ENCODE results near the gene NT5E. TPM values are rescaled to one million over a fixed set of nuclear protein-coding genes. Genes with fewer than 3 reads are reported as not detected.

NT5E gene
- total RNA-seq, 2 donors from 2014 or later = 6.2 to 13.1 TPM

DNA sequence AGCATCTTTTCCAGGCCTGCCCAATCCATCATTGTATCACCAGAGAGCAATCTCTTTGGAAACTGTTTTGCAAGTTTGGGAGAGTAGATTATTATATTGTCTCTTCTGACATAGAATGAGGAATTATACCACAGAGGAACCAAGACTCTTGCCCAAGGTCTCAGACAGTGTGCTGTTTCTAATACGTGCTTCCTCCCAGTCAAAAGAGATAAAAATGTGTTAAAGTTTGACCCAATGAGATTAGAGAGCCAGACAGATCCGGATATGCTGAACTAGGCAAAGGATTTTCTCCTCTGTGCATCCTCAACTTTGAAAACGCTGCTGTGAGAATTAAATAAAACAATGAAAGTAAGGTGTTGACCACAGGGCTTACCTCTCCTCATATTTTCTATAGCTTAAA is 18.6 kb upstream of the NT5E start:
- DNase-seq = no peak
- ATAC-seq (replicated peaks in 1 of 2) = no peak
- Mint-ChIP-seq H3K4me1 (ENCODE audit: low read depth) (no peaks in the 10 kb centered on the region), H3K27ac (no peak overlapping the region), H3K36me3 (ENCODE audit: insufficient read depth in 2 of 2) (no peaks in the 10 kb centered on the region), H3K9me3 (peaks cover 1 to 6% of the 10 kb centered on the region in 2 donors), H3K27me3 (ENCODE audit: low read depth) (no peaks in the 10 kb centered on the region), H3K4me3 (no peak overlapping the region)

DNA sequence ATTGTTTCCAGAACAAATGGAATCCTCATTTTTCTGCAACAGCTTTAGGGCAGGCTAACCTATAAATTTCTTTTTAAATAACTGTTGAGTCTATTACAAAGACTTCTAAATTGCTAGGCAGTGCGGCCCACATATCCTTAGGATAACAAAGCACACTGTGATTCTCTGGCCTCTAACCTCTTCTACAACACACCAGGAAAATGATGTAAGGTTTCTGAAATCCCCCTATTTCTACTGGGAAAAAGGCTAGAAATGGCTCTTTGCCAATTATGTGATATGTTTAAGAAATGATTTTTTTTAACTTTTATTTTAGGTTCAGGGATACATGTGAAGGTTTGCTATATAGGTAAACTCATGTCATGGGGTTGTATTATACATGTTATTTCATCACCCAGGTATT is 17.3 kb upstream of the NT5E start:
- Mint-ChIP-seq H3K9me3 (peaks cover under 1 to 3% of the 10 kb centered on the region in 2 donors), H3K4me3 (no peak overlapping the region), H3K27ac (no peak overlapping the region), H3K4me1 (ENCODE audit: low read depth) (no peaks in the 10 kb centered on the region), H3K36me3 (ENCODE audit: insufficient read depth in 2 of 2) (no peaks in the 10 kb centered on the region), H3K27me3 (ENCODE audit: low read depth) (no peaks in the 10 kb centered on the region)
- ATAC-seq (replicated peaks in 1 of 2) (no peak), DNase-seq (no peak)

DNA sequence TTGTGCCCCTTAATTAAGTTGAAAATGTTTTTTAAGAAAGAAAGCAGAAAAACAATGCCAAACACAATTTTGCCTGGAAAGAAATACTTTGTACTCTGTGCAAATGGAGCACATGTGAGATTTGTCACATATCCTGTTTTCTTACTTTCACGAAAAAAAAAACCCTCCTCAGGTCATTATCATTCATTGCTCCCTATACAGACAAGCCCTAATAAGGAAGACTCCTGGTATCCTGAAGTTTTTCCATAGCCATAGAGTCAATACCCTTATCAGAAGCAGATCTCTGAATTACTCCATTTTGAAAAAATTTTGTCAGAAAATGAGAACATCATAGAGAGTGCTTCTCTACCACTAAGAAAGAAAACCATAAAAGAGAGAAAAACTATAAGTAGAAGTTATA is 14.0 kb upstream of the NT5E start:
- Mint-ChIP-seq H3K4me3 (no peak overlapping the region), H3K9me3 (peaks cover 0 to 3% of the 10 kb centered on the region in 2 donors), H3K4me1 (ENCODE audit: low read depth) (no peaks in the 10 kb centered on the region), H3K27me3 (ENCODE audit: low read depth) (no peaks in the 10 kb centered on the region), H3K36me3 (ENCODE audit: insufficient read depth in 2 of 2) (no peaks in the 10 kb centered on the region), H3K27ac (no peak overlapping the region)
- ATAC-seq (replicated peaks in 1 of 2) = no peak
- no peak for DNase-seq

DNA sequence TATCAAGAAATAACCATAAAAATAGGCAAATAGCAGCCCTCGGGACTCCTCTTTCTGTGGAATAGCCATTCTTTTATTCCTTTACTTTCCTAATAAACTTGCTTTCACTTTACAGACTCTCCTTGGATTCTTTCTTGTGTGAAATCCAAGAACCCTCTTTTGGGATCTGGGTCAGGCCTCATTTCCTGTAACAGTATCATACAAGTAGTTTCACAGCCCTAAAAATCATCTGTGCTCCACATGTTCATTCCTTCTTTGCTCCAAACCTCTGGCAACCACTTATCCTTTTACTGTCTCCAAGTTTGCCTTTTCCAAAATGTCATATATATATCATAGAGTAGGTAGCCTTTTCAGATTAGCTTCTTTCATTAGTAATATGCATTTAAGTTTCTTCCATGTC is 13.5 kb upstream of the NT5E start:
- Mint-ChIP-seq H3K9me3 (peaks cover under 1 to 3% of the 10 kb centered on the region in 2 donors), H3K4me3 (no peak overlapping the region), H3K27me3 (ENCODE audit: low read depth) (no peaks in the 10 kb centered on the region), H3K27ac (no peak overlapping the region), H3K4me1 (ENCODE audit: low read depth) (no peaks in the 10 kb centered on the region), H3K36me3 (ENCODE audit: insufficient read depth in 2 of 2) (peaks cover 0 to under 1% of the 10 kb centered on the region in 2 donors)
- DNase-seq = no peak
- no peak for ATAC-seq (replicated peaks in 1 of 2)

DNA sequence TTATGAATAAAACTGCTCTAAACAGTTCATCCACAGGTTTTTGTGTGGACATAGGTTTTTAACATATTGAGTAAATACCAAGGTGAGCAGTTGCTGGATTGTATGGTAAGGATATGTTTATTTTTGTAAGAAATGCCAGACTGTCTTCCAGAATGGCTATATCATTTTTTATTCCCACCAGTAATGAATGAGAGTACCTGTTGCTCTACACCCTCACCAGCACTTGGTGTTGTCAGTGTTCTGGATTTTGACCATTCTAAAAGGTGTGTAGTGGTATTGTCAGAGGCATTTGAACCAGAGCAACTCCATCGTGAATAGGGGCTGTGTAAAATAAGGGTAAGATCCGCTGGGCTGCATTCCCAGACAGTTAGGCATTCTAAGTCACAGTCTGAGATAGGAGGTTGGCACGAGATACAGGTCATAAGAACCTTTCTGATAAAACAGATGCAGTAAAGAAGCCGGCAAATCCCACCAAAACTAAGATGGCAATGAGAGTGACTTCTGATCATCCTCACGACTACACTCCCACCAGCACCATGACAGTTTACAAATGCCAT is 12.9 kb upstream of the NT5E start:
- no peak for ATAC-seq (replicated peaks in 1 of 2)
- Mint-ChIP-seq H3K27me3 (ENCODE audit: low read depth) (no peaks in the 10 kb centered on the region), H3K36me3 (ENCODE audit: insufficient read depth in 2 of 2) (peaks cover 2 to 4% of the 10 kb centered on the region in 2 donors), H3K9me3 (peaks cover 4 to 5% of the 10 kb centered on the region in 2 donors), H3K4me3 (no peak overlapping the region), H3K27ac (no peak overlapping the region), H3K4me1 (ENCODE audit: low read depth) (no peaks in the 10 kb centered on the region)
- no peak for DNase-seq

DNA sequence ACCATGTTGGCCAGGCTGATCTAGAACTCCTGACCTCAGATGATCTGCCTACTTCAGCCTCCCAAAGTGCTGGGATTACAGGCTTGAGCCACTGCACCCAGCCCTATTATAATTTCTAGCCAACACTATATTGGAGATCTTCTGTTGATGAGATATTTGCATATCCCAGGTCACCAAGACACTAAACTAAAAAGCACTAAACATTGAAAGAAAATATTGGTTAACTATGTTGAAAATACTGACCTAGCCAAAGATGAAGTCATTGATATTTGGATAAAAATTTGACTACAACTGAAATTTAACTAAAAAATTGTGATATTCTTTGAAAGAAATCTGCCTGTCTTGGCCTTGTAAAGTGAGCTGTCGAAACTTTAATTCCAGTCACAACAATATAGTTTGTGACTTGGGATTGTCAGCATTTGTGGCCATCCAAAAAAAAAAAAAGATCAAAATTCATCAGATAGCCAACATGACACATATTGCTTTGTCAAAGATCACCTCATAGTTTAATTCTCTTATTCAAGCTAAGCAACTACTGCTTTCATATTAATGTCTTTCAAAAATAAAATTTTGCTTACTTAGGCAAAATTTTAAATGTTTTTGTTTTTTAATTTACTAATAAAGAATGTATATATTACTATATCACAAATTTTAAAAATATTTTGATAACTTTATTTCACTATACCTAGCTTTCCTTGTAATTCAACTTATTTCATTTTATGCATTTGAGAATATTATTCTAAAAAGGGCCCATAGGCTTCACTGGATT is 6.3 kb upstream of the NT5E start:
- Mint-ChIP-seq H3K27ac (no peak overlapping the region), H3K36me3 (ENCODE audit: insufficient read depth in 2 of 2) (peaks cover 6% of the 10 kb centered on the region in 2 donors), H3K4me1 (ENCODE audit: low read depth) (peaks cover 9% of the 10 kb centered on the region), H3K4me3 (no peak overlapping the region), H3K9me3 (peaks cover 4 to 5% of the 10 kb centered on the region in 2 donors), H3K27me3 (ENCODE audit: low read depth) (peaks cover 13% of the 10 kb centered on the region)
- DNase-seq = no peak
- ATAC-seq (replicated peaks in 1 of 2) = no peak

DNA sequence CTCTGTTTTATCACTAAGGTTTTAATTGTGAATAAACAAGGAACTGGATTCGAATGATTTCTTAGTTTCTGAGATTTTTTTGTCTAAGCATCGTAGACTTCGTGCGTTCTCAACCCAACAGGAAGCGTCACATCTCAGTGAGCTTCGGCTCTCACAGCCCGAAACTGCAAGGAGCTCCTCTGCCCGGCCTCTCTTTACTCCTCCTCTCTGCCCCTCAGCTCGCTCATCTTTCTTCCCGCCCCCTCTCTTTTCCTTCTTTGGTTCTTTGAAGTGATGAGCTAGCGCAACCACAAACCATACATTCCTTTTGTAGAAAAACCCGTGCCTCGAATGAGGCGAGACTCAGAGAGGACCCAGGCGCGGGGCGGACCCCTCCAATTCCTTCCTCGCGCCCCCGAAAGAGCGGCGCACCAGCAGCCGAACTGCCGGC is 480 bp upstream of the NT5E start:
- Mint-ChIP-seq H3K4me1 (ENCODE audit: low read depth) (peaks cover 64% of the 10 kb centered on the region), H3K9me3 (no peaks in the 10 kb centered on the region), H3K27me3 (ENCODE audit: low read depth) (peaks cover 62% of the 10 kb centered on the region)

DNA sequence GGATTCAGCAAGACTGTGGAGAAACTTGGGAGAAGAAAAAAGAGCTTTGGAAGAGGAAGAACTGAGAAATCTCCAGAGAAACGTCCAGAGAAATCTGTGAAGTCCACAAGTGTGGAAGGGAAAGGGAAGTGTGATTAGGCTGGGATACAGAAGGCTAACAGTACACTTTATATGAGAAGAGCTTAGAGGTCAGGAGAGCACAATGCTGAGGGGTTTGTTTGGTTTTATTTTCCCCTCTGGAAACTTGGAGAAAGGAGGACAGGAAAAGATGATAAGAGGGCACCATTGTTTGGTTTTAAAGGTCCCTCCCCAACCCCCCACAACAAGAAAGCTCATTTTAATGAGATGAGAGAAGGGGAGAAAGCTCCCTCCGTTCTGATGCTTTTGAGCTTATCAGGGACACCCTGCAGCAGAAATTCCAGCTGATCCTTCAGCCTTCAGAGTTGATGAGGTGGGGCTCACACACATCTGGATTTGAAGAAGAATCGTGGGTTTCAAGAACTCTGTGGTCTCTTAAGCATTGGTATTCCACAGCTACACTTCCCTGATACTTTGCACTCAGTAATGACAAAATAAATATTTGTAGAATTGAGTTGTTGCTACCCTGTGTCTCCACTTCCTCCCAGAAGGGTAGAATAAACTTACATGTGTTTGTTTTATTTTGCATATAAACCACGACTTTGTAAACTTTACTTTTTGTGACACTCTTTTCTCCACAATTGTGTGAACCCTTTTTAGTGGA is 1.9 kb downstream of the NT5E start:
- no peak for DNase-seq
- peak overlapping the region; percentile 82 for H3K27ac Mint-ChIP-seq
- no peaks in the 10 kb centered on the region for H3K9me3 Mint-ChIP-seq
- H3K4me3 Mint-ChIP-seq = peak overlapping the region; percentile 97 to 98
- peaks cover 69% of the 10 kb centered on the region for H3K27me3 Mint-ChIP-seq (ENCODE audit: low read depth)
- peaks cover 10 to 12% of the 10 kb centered on the region in 2 donors for H3K36me3 Mint-ChIP-seq (ENCODE audit: insufficient read depth in 2 of 2)
- no peak for ATAC-seq (replicated peaks in 1 of 2)
- peaks cover 86% of the 10 kb centered on the region for H3K4me1 Mint-ChIP-seq (ENCODE audit: low read depth)

More for the DNA sequence above, 480 bp upstream of the NT5E start:
- Mint-ChIP-seq H3K27ac (no peak overlapping the region), H3K4me3 (peak overlapping the region; percentile 97 to 98), H3K36me3 (ENCODE audit: insufficient read depth in 2 of 2) (peaks cover 10 to 12% of the 10 kb centered on the region in 2 donors)
- peak; percentile 35 to 64 for DNase-seq
- peak; percentile 54 to 66 for ATAC-seq (replicated peaks in 1 of 2)

DNA sequence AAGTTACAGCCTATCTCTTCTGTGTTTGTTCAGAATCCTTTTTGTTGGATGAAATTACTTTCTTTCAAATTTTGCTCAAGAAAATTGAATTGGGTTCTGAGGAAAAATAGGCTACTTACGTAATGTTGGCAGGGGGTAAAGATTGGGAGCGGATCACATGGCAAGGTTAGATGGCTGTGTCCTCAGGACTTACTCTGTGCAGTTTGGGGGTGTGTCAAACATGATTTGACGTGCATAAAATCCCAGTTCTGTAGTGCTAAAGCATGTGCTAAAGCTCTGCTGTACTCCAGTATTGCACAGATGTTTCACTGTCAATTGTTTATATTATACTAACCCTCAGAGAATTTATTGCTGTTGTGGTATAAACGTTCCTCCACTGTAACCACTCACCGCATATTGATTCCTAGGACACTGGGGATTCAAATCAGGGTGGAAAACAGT is 2.6 kb downstream of the NT5E start:
- Mint-ChIP-seq H3K4me3 (peak overlapping the region; percentile 97 to 98), H3K27ac (peak overlapping the region; percentile 82), H3K4me1 (ENCODE audit: low read depth) (peaks cover 93% of the 10 kb centered on the region), H3K9me3 (no peaks in the 10 kb centered on the region), H3K27me3 (ENCODE audit: low read depth) (peaks cover 67% of the 10 kb centered on the region), H3K36me3 (ENCODE audit: insufficient read depth in 2 of 2) (peaks cover 10 to 12% of the 10 kb centered on the region in 2 donors)
- DNase-seq (no peak), ATAC-seq (replicated peaks in 1 of 2) (no peak)

DNA sequence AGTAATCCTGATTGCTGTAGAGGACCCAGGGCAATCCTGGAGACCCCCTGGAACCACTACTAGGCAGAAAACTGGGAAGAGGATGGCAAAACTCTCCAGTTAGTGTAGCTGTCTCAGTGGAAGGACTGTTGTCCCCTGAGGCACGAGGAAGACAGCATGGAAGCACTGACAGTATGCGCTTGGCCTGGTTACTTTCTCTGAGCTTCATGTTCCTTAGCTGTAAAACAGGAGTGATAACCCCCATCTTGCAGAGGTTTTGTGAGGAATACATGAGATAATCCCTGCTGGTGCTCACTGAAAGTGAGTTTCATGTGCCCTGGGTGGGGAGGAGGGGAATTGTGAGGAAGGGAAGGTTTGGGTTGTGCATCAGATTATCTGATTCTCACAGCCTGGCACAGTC is 3.2 kb downstream of the NT5E start:
- H3K4me1 Mint-ChIP-seq (ENCODE audit: low read depth) = peaks cover 95% of the 10 kb centered on the region
- H3K36me3 Mint-ChIP-seq (ENCODE audit: insufficient read depth in 2 of 2) = peaks cover 7 to 10% of the 10 kb centered on the region in 2 donors
- DNase-seq (no peak), ATAC-seq (replicated peaks in 1 of 2) (no peak)
- no peak overlapping the region for H3K27ac Mint-ChIP-seq
- no peaks in the 10 kb centered on the region for H3K9me3 Mint-ChIP-seq
- peaks cover 61% of the 10 kb centered on the region for H3K27me3 Mint-ChIP-seq (ENCODE audit: low read depth)
- peak overlapping the region; percentile 97 to 98 for H3K4me3 Mint-ChIP-seq

DNA sequence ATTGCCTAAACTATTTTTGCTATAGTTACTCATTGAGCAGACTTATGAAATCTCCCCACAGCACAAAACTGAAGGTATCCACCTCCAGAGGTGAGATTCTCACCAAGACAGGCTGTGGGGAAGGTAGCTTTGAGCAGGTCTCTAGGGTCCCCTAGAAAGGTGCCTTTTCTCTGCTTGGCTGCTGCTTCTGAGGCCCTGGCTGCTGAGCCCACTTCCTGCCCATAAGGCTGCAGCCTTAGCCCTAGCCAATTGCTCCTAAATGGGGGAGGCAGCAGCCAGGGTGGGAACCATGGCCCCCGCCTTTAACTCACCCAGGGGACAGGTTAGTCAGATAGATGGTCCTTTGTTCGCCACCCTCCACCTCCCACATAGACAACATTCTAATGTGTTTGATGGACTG is 3.6 kb downstream of the NT5E start:
- DNase-seq = no peak
- H3K4me1 Mint-ChIP-seq (ENCODE audit: low read depth) = peaks cover 95% of the 10 kb centered on the region

DNA sequence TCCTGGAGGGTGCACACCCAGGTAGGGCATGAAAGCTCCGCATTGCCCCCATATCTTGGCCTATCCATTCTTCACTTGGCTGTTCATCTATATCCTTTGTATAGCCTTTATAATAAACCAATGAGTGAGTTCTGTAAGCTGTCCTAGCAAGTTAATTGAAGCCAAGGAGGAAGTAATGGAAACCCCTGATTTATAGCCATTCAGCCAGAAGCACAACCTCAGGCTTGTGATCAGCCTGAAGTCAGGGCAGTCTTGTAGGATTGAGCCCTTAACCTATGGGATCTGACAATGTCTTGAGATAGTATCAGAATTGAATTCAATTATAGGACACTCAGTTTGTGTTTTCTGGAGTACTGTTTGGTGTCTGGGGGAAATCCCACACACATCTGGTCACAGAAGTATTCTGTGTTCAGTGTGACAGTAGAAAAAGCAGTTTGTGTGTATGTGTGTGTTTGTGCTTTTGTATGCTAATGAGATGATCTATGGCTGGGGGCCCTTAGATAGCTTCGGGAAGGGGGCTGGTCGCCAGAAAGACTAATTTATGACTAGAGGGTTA is 5.7 kb downstream of the NT5E start:
- peaks cover 3 to 7% of the 10 kb centered on the region in 2 donors for H3K36me3 Mint-ChIP-seq (ENCODE audit: insufficient read depth in 2 of 2)
- peaks cover 94% of the 10 kb centered on the region for H3K4me1 Mint-ChIP-seq (ENCODE audit: low read depth)
- H3K9me3 Mint-ChIP-seq = no peaks in the 10 kb centered on the region
- ATAC-seq (replicated peaks in 1 of 2) (no peak), DNase-seq (no peak)
- H3K27me3 Mint-ChIP-seq (ENCODE audit: low read depth) = peaks cover 40% of the 10 kb centered on the region
- peak overlapping the region in 1 of 2 donors; percentile 19 for H3K4me3 Mint-ChIP-seq
- H3K27ac Mint-ChIP-seq = no peak overlapping the region

More for the DNA sequence above, 3.6 kb downstream of the NT5E start:
- peak overlapping the region; percentile 97 to 98 for H3K4me3 Mint-ChIP-seq
- no peaks in the 10 kb centered on the region for H3K9me3 Mint-ChIP-seq
- H3K36me3 Mint-ChIP-seq (ENCODE audit: insufficient read depth in 2 of 2) = peaks cover 7 to 10% of the 10 kb centered on the region in 2 donors
- H3K27ac Mint-ChIP-seq = no peak overlapping the region
- peaks cover 57% of the 10 kb centered on the region for H3K27me3 Mint-ChIP-seq (ENCODE audit: low read depth)
- ATAC-seq (replicated peaks in 1 of 2) = peak in 1 of 2 donors; percentile 34

DNA sequence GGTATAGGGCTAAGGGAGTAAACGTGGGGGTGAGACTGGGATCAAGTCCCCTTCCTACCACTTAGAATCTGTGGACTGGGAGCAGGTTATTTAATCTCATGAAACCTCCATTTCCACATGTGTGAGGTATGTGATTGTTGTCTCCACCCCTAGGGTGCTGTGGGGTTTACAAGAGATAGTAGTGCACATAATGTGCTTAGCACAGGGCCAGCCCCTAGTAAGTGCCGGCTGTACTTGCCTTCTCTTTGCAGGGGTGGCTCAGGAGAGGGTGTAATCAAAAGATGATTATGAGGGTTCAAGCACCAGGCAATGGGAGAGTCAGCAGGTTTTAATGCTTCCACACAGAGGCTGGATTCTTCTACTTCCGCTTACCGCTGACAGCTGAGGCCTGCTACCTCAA is 6.9 kb downstream of the NT5E start:
- no peak overlapping the region for H3K4me3 Mint-ChIP-seq
- peaks cover 95% of the 10 kb centered on the region for H3K4me1 Mint-ChIP-seq (ENCODE audit: low read depth)
- ATAC-seq (replicated peaks in 1 of 2) = no peak
- DNase-seq = no peak
- H3K27me3 Mint-ChIP-seq (ENCODE audit: low read depth) = peaks cover 28% of the 10 kb centered on the region
- no peak overlapping the region for H3K27ac Mint-ChIP-seq
- H3K9me3 Mint-ChIP-seq = no peaks in the 10 kb centered on the region
- H3K36me3 Mint-ChIP-seq (ENCODE audit: insufficient read depth in 2 of 2) = peaks cover 0 to 4% of the 10 kb centered on the region in 2 donors
